Dedifferentiated amniotic fluid mesenchymal stem cell (primary cell): ENCODE measurements around the gene CAV2.
"Not testable (repeated sequence)": the region's sequence is repeated elsewhere in the genome, so short reads cannot be mapped to it uniquely, and the experiment has no call there.

Experiments used
- DNase-seq: peaks from one replicate; pipeline ENCODE4 v3.0.0-alpha.2; 2016; ENCODE audit errors: extremely low spot score

Gene CAV2, protein sequence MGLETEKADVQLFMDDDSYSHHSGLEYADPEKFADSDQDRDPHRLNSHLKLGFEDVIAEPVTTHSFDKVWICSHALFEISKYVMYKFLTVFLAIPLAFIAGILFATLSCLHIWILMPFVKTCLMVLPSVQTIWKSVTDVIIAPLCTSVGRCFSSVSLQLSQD

DNA sequence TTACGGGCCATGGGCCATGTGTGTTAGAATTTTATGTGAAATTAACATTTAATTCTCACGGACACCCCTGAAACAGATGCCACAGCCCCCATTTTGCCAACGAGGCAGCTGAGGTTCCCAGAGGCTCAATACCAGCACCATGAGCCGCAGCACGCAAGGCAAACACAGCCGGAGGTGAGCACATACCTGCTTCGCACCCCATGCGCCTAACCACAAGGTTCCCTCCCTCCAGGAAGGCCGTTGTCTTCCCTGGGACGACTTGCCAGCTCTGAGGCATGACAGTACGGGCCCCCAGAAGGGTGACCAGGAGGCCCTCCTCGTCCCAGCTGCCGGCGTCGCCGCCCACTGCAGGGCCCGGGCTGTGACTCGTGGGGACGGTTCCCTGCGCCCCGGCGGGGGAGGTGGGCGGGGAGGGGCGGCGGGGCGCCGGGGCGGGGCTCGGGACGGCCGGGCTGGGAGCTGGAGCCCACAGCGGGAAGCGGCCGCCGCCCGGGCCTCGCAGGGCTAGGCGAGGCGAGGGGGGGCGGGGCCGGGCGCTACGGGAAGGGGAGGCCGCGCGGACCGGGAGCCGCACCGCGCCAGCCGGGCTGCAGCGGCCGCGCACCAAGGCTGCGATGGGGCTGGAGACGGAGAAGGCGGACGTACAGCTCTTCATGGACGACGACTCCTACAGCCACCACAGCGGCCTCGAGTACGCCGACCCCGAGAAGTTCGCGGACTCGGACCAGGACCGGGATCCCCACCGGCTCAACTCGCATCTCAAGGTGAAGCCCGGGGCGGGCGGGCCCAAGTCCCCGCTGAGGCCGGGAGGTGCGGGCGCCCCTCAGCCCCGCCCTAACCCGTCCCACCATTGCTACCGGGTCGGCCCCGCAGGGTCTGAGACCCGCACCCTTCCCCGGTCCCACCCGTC is at the start of gene CAV2:
Gene CAV2 (plus strand): TSS at position 571 of the 910 bp plus-strand sequence. CDS start 44 bp downstream, at position 615.
- DNase-seq: no peak

DNA sequence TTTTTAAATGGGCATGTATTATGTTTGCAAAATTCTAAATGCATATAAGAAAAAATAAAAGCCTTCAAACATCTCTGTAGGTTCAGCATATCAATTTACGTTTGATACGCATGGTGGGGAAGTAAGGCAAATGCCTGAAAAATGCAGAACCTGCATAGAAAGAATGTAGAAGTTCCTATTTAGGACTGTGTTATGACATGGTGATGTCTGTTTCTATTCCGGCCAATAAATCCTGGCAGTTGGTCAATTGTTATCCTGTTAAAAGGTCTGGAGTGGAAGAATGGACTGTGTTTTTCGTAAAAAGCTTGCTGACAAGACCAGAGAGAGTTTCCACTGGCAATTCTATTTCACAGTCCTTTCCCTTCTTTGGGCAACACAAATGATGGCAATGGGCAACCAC is 49.6 kb upstream of the CAV2 start:
- DNase-seq: no peak

DNA sequence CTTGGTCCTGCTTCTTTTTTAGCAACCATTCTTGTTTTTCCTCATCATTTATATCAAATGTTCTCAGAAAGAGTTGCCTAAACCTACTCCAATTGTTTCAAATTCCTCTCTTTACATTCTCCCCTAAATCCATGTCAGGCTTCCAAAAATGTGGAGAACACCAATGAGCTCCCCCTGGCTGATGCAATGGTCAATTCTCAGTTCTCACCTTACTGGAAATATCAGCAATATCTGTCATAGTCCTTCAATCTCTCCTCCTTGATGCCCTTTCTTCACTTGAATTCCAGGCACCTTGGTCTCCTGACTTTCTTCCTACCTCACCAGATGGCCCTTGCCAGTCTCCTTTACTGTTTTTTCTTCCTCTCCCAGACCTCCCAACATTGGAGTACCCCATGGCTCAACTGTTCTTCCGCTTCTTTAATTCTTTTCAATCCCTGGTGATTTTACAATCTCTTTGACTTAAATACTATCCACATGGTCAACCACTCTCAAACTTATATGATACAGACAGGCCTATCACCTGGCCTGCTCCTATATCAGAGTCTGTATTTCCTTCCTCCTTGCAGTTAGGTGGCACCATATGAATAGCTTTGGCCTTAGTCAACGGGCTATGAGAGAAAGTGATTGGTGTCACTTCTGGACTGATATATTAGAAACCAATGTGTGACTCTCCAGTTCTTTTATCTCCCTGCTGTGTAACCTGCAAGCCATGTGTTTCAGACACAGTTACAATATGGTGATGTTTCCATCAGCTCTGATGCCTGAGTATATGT is 47.4 kb upstream of the CAV2 start:
- DNase-seq: no peak

DNA sequence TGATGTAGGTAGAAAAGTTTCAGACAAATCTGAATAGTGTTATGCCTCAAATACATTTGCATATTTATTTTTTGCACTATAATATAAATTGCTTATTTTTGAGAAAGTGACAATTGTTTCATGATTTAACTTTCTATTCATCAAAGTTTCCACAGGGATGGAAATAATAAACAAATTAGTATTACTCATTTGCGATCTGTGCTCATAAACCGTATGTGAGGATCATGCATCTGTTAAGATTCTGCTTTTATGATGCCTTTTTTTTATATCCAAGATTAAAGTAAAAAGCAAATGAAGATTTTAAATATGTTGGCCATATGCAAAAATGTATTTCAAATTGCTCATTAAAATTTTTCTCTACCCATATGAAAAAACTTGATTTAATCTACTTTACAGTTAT is 45.2 kb upstream of the CAV2 start:
- DNase-seq: no peak

DNA sequence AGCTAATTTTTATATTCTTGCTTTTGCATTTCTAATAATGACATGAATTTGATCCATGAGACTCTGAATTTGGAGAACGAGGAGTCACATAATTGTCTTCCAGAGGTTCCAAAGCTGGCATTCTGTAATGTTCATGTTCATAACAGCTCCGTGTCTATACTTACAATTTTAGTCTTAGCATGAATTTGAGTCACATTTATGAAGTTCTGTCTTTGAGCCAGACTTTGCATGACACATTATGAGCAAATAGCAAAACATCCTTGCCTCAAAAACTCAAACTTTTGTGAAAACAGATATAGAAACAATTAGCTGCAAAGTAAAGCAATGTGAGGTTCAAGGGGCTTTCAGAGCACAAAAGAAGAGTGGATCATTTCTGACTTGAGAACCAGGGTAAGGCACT is 44.5 kb upstream of the CAV2 start:
- DNase-seq: peak; percentile 49

DNA sequence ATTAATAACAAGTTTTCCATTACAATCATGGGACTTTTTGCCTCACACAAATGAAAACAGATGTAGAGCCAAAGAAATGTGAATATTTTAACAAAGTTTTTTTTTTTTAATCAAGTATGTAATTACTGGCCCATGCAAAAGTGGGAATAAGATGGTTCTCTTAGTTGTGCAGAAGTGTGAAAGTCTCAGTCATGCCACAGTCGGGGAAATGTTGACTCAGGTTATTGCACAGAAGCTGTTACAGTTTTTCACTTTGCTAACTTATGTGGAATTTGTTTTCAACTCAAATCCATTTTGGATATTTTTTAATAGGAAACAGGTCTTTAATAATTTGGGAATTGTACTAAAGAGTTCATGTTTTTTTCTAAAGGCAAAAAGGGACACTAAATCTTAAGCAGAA is 44.0 kb upstream of the CAV2 start:
- DNase-seq: no peak

DNA sequence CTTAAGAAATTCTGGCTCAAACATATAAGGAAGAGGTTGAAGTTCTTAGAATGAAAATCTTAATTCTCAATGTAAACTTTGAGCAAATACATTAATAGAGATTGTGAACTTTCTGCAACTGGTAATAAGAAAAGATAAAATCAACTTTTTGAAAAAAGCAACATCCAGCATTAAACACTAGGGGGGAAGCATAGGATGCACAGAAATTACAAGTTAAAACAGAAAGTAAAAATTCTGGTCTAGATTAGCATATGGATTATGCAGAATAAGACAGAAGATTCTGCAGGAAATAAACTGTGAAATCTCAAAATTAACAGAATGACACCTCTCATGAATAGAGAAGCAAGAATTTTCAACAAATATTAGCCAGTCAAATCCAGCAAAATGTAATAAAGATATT is 38.0 kb upstream of the CAV2 start:
- no peak for DNase-seq

DNA sequence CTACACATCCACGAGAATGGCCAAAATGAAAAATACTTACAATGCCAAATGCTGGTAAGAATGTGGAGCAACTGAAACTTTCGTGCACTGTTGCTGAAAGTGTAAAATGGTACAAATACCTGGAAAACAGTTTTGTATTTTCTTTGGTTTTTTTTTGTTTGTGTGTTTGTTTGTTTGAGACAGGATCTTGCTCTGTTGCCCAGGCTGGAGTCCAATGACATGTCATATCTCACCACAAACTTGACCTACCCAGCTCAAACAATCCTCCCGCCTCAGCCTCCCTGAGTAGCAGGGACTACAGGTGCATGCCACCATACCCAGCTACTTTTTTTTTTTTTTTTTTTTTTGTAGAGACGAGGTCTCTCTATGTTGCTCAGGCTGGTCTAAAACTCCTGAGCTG is 35.6 kb upstream of the CAV2 start:
- DNase-seq: no peak

DNA sequence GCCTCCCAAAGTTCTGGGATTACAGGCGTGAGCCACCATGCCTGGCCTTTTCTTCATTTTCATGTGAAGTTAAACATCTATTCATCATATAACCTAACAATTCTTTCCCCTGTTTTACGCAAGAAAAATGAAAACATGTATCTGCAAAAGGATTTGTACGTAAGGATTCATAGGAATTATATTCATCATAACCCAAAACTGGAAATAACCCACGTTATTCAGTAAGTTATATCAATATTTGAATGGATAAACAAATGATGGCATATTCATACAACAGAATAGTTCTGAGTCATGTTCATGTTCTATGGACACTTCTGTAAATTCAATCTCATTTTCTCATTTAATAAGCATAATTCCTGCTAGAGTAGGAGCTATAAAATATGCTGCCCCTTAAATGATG is 35.2 kb upstream of the CAV2 start:
- DNase-seq: no peak

DNA sequence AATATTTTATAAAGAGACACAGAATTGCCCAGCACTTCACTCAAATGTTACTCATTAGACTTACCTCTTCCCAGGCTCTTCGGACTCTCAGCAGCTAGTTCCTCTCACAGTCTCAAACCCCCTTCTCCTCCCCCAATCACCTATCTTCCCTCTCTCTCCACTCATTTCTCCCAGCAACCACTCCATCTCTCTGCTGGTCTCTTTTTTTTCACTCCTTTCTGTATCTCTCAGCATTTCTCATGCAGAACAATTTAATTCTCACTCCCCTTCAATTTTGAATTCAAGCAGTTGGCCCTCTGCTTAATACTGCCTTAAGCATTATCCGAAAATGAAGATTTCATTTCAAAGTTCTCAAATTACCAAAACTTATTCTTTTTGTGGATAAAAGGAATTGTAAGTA is 34.4 kb upstream of the CAV2 start:
- DNase-seq: no peak

DNA sequence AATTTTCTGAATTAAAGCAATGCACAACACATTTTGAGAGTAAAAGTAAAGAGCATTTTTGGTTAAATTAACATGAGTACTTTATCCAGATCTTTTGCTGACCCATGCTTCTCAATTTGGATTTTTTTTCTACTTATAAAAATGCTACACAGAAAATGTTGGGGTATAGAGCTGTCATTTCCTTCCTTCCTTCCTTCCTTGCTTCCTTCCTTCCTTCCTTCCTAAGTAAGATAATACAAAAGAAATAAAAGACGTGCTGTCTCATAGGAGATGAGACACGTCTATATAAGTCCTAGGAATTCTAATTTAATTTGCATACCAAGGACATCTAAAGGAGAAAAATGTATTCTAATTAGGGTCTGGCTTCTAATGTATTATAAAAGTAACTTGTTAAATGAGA is 31.0 kb upstream of the CAV2 start:
- DNase-seq: no peak

DNA sequence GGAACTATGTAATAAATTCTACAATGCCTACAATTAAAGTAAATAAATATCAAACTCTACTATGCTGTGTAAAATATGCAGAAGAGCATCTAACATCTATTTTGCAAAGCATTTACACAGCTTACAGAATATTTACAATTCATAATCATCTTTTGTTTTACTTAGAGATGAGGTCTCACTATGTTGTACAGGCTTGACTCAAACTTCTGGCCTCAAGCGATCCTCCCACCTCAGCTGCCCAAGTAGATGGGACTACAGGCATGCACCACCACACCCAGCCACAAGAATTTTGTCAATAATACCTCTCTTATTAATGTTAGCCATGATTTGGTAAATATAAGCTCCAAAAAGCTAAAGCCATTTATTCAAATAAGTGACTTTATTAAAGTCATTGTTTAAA is 21.9 kb upstream of the CAV2 start:
- DNase-seq: no peak

DNA sequence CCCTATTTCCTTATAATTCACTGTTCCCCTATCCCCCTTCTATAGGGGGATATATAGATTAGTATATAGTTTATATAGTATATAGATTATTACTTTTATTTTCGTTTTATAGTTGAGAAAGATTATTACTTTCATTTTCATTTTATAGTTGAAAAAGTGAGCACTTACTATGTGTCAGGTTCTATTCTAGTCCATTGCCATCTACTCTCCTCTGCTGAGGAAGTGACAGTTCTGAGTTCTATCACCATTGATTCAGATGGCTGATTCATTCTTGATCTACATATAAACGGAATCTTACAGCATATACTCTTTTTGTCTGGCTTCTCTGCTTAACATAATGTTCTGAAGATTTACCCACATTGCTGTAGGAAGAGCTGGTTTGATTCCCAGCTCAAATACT is 20.7 kb upstream of the CAV2 start:
- no peak for DNase-seq

DNA sequence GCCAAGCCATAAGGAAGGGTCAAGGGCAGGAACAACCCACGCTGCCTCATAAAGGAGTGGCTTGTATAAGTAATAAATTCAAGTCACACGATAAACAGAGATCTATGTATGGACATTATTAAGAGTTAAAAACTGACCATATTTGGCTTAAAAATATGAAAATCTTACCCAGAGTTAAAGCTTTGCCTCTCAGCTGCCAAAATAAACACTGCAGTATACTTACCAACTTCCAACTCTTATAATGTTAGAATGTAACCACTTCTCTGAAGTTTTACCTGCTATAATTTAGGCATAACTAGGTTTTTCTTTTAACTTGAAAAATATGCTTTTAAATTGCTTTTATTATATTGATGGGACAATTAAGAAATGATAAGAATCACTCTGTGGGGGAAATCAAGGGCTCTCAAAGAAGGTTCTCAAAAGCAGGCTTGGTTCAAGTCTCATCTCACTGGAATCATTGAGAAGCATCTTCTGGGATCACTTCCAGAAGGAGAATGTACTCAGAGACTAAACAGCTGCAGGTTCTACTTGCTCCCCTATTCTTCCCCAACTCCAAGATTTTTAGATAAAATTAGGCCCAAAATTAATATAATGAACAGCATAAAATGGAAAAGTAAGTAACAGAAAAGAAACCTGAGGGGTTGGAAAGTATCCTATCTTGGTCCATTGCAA is 16.1 kb upstream of the CAV2 start:
- DNase-seq: no peak

DNA sequence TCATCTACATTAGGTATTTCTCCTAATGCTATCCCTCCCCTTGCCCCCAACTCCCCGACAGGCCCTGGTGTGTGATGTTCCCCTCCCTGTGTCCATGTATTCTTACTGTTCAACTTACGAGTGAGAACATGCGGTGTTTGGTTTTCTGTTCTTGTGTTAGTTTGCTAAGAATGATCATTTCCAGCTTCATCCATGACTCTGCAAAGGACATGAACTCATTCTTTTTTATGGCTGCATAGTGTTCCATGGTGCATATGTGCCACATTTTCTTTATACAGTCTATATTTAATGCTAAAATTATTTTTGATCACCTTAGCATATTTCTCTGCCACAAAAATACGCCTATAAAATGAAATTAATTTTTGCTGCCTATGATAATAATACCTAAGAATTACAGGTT is 15.1 kb upstream of the CAV2 start:
- not testable (repeated sequence) for DNase-seq

DNA sequence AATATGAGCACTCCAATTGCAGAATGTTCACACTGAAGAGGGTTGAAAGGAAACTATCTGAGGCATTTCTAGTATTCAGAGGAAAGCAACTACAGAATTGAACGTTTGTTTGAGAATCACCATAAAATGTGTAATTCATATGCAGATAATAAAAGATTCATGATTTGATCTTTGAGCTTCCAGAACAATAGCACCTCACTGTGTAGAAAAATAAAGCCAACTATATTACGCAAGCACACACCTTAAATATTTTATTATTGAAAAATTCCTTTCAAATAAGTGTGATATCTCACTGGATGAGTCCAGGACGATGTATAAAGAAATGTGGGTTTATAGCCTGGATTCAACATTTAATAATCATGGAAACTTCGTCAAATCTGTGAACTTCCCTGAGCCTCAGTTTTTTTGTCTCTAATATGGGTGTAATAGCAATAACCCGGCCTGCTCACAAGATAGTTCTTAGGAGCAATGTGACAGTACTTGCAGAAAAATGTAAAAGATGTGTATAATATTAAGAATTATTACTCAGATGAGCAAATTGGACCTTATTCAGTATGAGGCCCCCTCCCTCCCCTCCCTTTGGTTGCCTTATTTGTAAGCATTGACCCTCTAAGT is 11.5 kb upstream of the CAV2 start:
- DNase-seq: no peak

DNA sequence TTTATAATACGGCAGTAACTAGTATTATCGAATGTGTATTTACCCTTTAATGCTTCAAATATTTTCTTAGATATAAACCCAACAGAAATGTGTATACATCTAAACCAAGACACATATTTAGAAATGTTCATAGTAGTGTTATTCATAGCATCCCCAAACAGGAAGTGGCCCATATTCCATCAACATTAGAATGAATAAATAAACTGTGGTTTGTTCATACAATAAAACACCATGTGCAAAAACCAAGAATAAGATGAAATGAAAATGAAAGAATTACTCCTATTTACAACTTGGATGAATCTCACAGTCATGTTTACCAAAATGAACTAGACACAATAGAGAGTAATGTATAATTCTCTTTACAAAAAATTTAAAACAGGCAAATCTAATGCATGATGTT is 9.2 kb upstream of the CAV2 start:
- DNase-seq: no peak

DNA sequence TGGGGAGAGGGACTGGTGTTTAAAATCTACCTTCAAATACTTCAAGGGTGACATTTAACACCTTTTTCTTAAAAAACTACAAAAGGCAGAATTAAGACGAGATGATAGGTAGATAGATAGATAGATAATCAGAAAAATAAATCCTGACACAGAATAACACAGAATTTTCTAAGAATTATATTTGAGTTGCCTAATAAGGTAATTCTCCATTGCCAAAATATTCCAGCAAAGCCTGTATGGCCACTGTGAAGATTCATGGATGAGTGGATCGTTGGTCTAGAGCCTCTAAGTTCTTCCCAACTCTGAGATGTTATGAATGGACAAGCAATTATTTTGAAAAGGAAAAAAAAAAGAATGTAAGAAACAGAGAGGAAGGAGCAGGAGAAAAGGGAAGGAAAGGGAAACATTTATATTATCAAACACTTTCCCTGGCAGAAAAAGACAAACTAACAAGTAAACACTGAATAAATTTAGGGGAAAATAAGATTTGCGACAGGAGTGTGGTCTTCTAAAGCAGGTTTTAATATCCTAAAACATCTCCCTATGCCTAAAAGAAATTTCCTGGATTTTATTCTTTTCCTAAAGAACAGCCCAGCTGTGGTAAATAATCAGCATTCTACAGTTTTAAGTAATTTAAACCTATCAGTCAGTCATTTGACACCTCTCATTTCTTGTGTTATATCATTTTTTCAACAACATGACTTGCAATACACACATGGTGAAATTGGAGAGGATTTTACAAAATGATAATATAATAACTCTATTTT is 7.5 kb upstream of the CAV2 start:
- DNase-seq: no peak

DNA sequence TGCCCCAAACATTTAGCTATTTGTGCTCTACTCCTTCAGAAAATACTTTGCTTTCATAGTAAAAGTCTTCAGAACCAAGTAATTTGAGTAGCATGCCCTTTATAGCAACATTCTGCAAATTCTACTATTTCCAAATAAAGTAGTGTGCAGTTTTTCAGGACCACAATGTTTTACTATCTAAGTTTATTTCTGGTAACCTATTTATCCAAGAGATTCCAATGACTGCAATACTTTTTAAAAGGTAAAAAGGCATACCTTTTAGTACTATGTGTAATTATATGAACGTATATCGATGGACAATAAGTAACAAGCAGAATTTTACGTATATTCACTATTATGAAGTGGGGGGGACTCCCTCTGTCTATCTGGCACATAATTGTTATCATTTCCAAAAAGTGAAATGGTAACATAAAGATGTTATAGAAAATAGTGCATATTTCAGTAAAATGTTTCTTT is 6.9 kb upstream of the CAV2 start:
- no peak for DNase-seq

DNA sequence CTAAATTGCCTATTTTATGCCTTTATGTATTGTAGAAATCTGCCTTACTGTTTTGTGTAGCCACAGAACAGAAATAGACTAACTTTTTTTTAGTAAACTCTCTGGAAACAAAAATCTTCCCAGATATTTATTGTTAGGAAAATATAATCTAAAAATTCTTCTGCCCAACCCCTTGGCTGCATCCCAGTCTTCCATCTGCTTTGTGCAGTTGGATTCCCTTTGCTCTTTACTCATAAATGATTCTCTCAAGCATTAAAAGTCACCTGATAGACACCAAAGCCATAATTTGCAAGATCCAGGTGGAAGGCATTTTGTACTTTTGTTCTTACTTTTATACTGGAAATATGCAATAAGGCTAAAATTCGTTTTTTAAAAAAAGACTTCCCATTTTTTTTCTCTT is 6.1 kb upstream of the CAV2 start:
- DNase-seq: no peak

DNA sequence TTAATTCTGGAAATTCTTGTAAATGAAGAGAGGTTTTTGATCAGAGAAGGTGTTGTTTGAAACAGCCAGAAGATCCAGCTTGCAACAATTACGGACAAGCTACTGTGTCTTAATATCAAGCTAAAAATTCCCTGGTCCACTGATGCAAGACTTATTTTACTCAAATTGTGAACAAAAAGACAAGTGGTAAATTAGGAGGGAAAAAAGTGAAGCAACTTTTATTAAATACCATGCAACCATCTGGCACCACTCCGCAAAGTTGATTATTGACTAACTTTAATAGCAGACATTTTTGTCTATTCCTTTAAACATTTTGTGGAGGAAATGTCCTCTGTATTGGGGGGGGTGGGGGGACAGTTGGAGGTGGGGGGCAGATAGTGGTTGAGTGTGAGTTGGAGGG is 5.1 kb upstream of the CAV2 start:
- DNase-seq: no peak
